Naive thymus-derived CD4-positive, alpha-beta T cell (primary cell): Measurements from ENCODE around the gene FAAH. TPM values are rescaled to one million over a fixed set of nuclear protein-coding genes. Genes with fewer than 3 reads are reported as not detected.

Source experiments
- ATAC-seq: fragments of 150-1000 bp; cut with Tn5 transposase; 2 replicates; pipeline ENCODE4 v1.10.0; 2021; ENCODE audit warnings: mild to moderate bottlenecking, moderate library complexity
- CTCF ChIA-PET: fragments of 350-600 bp; sonication (Branson Sonifier 250); formaldehyde crosslinking; loops from one replicate; lab custom pipeline; 2021; ENCODE audit warnings: antibody characterized with exemption; lab: Charles Lee
- POLR2A ChIA-PET: fragments of 350-600 bp; sonication (Branson Sonifier 250); formaldehyde crosslinking; loops from one replicate; lab custom pipeline; 2021; ENCODE audit warnings: antibody characterized with exemption, inconsistent platforms; lab: Charles Lee
- DNase-seq, 9 donors: peaks; one replicate each; pipeline versions ENCODE4 v3.0.0 to v3.0.0-alpha.2; 2020 to 2022; ENCODE audit warnings: mixed read lengths in 1 of 9
- H3K27ac ChIP-seq: one replicate; pipeline ENCODE4 v1.7.0; 2013; ENCODE audit warnings: mild to moderate bottlenecking, low read depth, low read length, moderate library complexity
- H3K27me3 ChIP-seq, 2 donors: one replicate each; pipeline ENCODE4 v1.7.0; 2013; ENCODE audit warnings: low read length in 2 of 2, mild to moderate bottlenecking in 2 of 2, moderate library complexity in 2 of 2; ENCODE audit not compliant: control insufficient read depth in 2 of 2, insufficient read depth in 2 of 2
- H3K36me3 ChIP-seq, 3 experiments: 1 replicate in 2 of 3; 2 replicates in 1 of 3; pipeline ENCODE4 v1.7.0; 2013; ENCODE audit warnings: low read length in 3 of 3, mild to moderate bottlenecking in 3 of 3, moderate library complexity in 1 of 3; ENCODE audit not compliant: insufficient read depth in 3 of 3, control insufficient read depth in 2 of 3
- H3K4me1 ChIP-seq, 2 donors: one replicate each; pipeline ENCODE4 v1.7.0; 2013; ENCODE audit warnings: low read length in 2 of 2, mild to moderate bottlenecking in 2 of 2, moderate library complexity in 1 of 2; ENCODE audit not compliant: control insufficient read depth in 2 of 2, insufficient read depth in 2 of 2
- H3K4me3 ChIP-seq: 2 replicates; pipeline ENCODE4 v1.7.0; 2013; ENCODE audit warnings: mild to moderate bottlenecking, low read length
- H3K9me3 ChIP-seq, 3 experiments: 1 replicate in 2 of 3; 2 replicates in 1 of 3; pipeline ENCODE4 v1.7.0; 2013; ENCODE audit warnings: low read length in 3 of 3; ENCODE audit not compliant: control insufficient read depth in 2 of 3
- H3K27ac Mint-ChIP-seq, 9 donors: one replicate each; pipeline ENCODE4 v1.8.0; 2020 to 2022; ENCODE audit warnings: mixed read lengths in 9 of 9, mild to moderate bottlenecking in 8 of 9, moderate library complexity in 5 of 9, inconsistent platforms in 2 of 9
- H3K27me3 Mint-ChIP-seq, 5 donors: one replicate each; pipeline ENCODE4 v1.8.0; 2021 to 2022; ENCODE audit warnings: mixed read lengths in 5 of 5, mild to moderate bottlenecking in 1 of 5
- H3K36me3 Mint-ChIP-seq, 5 donors: one replicate each; pipeline ENCODE4 v1.8.0; 2020 to 2022; ENCODE audit warnings: mixed read lengths in 5 of 5, mild to moderate bottlenecking in 3 of 5, inconsistent platforms in 1 of 5
- H3K4me1 Mint-ChIP-seq, 7 donors: one replicate each; pipeline ENCODE4 v1.8.0; 2020 to 2022; ENCODE audit warnings: mixed read lengths in 7 of 7, mild to moderate bottlenecking in 3 of 7, inconsistent platforms in 1 of 7
- H3K4me3 Mint-ChIP-seq, 10 donors: one replicate each; pipeline ENCODE4 v1.8.0; 2020 to 2022; ENCODE audit warnings: mild to moderate bottlenecking in 10 of 10, mixed read lengths in 10 of 10, moderate library complexity in 6 of 10, inconsistent platforms in 2 of 10
- H3K9me3 Mint-ChIP-seq, 11 donors: one replicate each; pipeline ENCODE4 v1.8.0; 2020 to 2022; ENCODE audit warnings: mixed read lengths in 11 of 11, mild to moderate bottlenecking in 4 of 11, inconsistent platforms in 1 of 11, moderate library complexity in 1 of 11
- intact Hi-C, 2 donors: fragments of 100-400 bp; cut with micrococcal nuclease; formaldehyde crosslinking; loops; one replicate each; pipeline ENCODE4 v1.15.1; 2023
- polyA plus RNA-seq, 2 donors: library from polyadenylated mRNA; unstranded; fragments of 300-500 nt; fragmentation: Illumina TruSeq; gene quantifications; one replicate each; pipeline ENCODE4 v1.2.3, GENCODE V29; 2021
- total RNA-seq, 6 experiments: library from RNA in 5 of 6; stranded (reverse) in 5 of 6; gene quantifications; 1 replicate in 5 of 6; 2 replicates in 1 of 6; pipeline ENCODE4 v1.2.3 and lab custom pipeline; 2021 to 2026

Gene FAAH
- total and polyA plus RNA-seq, 7 experiments from 2014 or later: 1.6 to 17.1 (median 8.3) TPM

GRCh38 chr1:46412893-46413595 lies 18.9 kb downstream of the FAAH start:
- Mint-ChIP-seq H3K4me3 (no peak overlapping the region), H3K27ac (no peak overlapping the region), H3K27me3 (no peaks in the 10 kb centered on the region), H3K4me1 (no peaks in the 10 kb centered on the region), H3K36me3 (peaks cover 0 to 7% (median 0%) of the 10 kb centered on the region in 5 donors), H3K9me3 (no peaks in the 10 kb centered on the region)
- ATAC-seq (peak; percentile 1), DNase-seq (no peak)
- Histone ChIP-seq H3K27me3 (no peaks in the 10 kb centered on the region), H3K4me3 (no peak overlapping the region), H3K36me3 (no peaks in the 10 kb centered on the region), H3K4me1 (no peaks in the 10 kb centered on the region), H3K27ac (no peak overlapping the region), H3K9me3 (no peaks in the 10 kb centered on the region)
- intact Hi-C loops: no loop called here
- ChIA-PET POLR2A (no interaction called here), CTCF (no interaction called here)

- peak; percentile 80 for ATAC-seq
- no peaks in the 10 kb centered on the region for H3K36me3 ChIP-seq
- Mint-ChIP-seq H3K9me3 (no peaks in the 10 kb centered on the region), H3K4me3 (no peak overlapping the region), H3K27me3 (no peaks in the 10 kb centered on the region), H3K4me1 (no peaks in the 10 kb centered on the region), H3K36me3 (peaks cover 0 to 4% (median 0%) of the 10 kb centered on the region in 5 donors), H3K27ac (no peak overlapping the region)
- intact Hi-C loops: no loop called here
- no peaks in the 10 kb centered on the region for H3K9me3 ChIP-seq
- H3K4me3 ChIP-seq: no peak overlapping the region
- ChIA-PET POLR2A (no interaction called here), CTCF (no interaction called here)
- no peak overlapping the region for H3K27ac ChIP-seq
- no peak for DNase-seq
- H3K4me1 ChIP-seq: no peaks in the 10 kb centered on the region
- no peaks in the 10 kb centered on the region for H3K27me3 ChIP-seq
Observed at GRCh38 chr1:46413596-46413985, 19.5 kb downstream of the FAAH start.

- DNase-seq (no peak), ATAC-seq (no peak)
- POLR2A ChIA-PET: no interaction called here
- H3K4me3 ChIP-seq: no peak overlapping the region
- Mint-ChIP-seq H3K27ac (peak overlapping the region in 1 of 9 donors; percentile 56), H3K9me3 (no peaks in the 10 kb centered on the region), H3K36me3 (peaks cover 0 to 3% (median 0%) of the 10 kb centered on the region in 5 donors), H3K4me3 (no peak overlapping the region), H3K4me1 (peaks cover 0 to 3% (median 0%) of the 10 kb centered on the region in 7 donors), H3K27me3 (peaks cover 0 to 4% (median 0%) of the 10 kb centered on the region in 5 donors)
- H3K36me3 ChIP-seq: no peaks in the 10 kb centered on the region
- intact Hi-C loops: no loop called here
- CTCF ChIA-PET: no interaction called here
- no peaks in the 10 kb centered on the region for H3K4me1 ChIP-seq
- no peak overlapping the region for H3K27ac ChIP-seq
- H3K27me3 ChIP-seq: no peaks in the 10 kb centered on the region
- H3K9me3 ChIP-seq: no peaks in the 10 kb centered on the region
Observed at GRCh38 chr1:46415514-46415913, 21.4 kb downstream of the FAAH start.

GRCh38 chr1:46418976-46419375 lies 24.9 kb downstream of the FAAH start:
- no peaks in the 10 kb centered on the region for H3K9me3 Mint-ChIP-seq
- H3K4me1 Mint-ChIP-seq: peaks cover 0 to 3% (median 0%) of the 10 kb centered on the region in 7 donors
- Histone ChIP-seq H3K4me3 (no peak overlapping the region), H3K27me3 (no peaks in the 10 kb centered on the region), H3K9me3 (no peaks in the 10 kb centered on the region), H3K4me1 (no peaks in the 10 kb centered on the region), H3K27ac (no peak overlapping the region), H3K36me3 (no peaks in the 10 kb centered on the region)
- CTCF ChIA-PET: no interaction called here
- DNase-seq (no peak), ATAC-seq (no peak)
- no peak overlapping the region for H3K4me3 Mint-ChIP-seq
- intact Hi-C loops: no loop called here
- peaks cover 0 to 19% (median 13%) of the 10 kb centered on the region in 5 donors for H3K27me3 Mint-ChIP-seq
- POLR2A ChIA-PET: no interaction called here
- H3K36me3 Mint-ChIP-seq: peaks cover 0 to 2% (median 0%) of the 10 kb centered on the region in 5 donors
- peak overlapping the region in 1 of 9 donors; percentile 39 for H3K27ac Mint-ChIP-seq

GRCh38 chr1:46420533-46420915 lies 26.4 kb downstream of the FAAH start:
- H3K4me3 ChIP-seq: no peak overlapping the region
- intact Hi-C loops: no loop called here
- ChIA-PET CTCF (no interaction called here), POLR2A (no interaction called here)
- Mint-ChIP-seq H3K4me3 (no peak overlapping the region), H3K9me3 (no peaks in the 10 kb centered on the region), H3K27me3 (peaks cover 0 to 26% (median 16%) of the 10 kb centered on the region in 5 donors), H3K4me1 (peaks cover 0 to 3% (median 0%) of the 10 kb centered on the region in 7 donors), H3K36me3 (no peaks in the 10 kb centered on the region), H3K27ac (no peak overlapping the region)
- H3K4me1 ChIP-seq: no peaks in the 10 kb centered on the region
- no peaks in the 10 kb centered on the region for H3K9me3 ChIP-seq
- DNase-seq: no peak
- no peak for ATAC-seq
- H3K27ac ChIP-seq: no peak overlapping the region
- no peaks in the 10 kb centered on the region for H3K36me3 ChIP-seq
- H3K27me3 ChIP-seq: no peaks in the 10 kb centered on the region

- Mint-ChIP-seq H3K36me3 (no peaks in the 10 kb centered on the region), H3K9me3 (no peaks in the 10 kb centered on the region), H3K4me1 (peaks cover 0 to 3% (median 0%) of the 10 kb centered on the region in 7 donors), H3K27ac (no peak overlapping the region), H3K27me3 (peaks cover 0 to 31% (median 16%) of the 10 kb centered on the region in 5 donors), H3K4me3 (no peak overlapping the region)
- ATAC-seq (no peak), DNase-seq (no peak)
- ChIA-PET CTCF (no interaction called here), POLR2A (no interaction called here)
- no peaks in the 10 kb centered on the region for H3K36me3 ChIP-seq
- no peaks in the 10 kb centered on the region for H3K27me3 ChIP-seq
- H3K9me3 ChIP-seq: no peaks in the 10 kb centered on the region
- no peak overlapping the region for H3K4me3 ChIP-seq
- H3K27ac ChIP-seq: no peak overlapping the region
- intact Hi-C loops: no loop called here
- no peaks in the 10 kb centered on the region for H3K4me1 ChIP-seq
Observed at GRCh38 chr1:46421739-46422138, 27.6 kb downstream of the FAAH start.

GRCh38 chr1:46422261-46422871 lies 28.2 kb downstream of the FAAH start:
- peak overlapping the region in 1 of 9 donors; percentile 51 for H3K27ac Mint-ChIP-seq
- Histone ChIP-seq H3K4me3 (no peak overlapping the region), H3K36me3 (no peaks in the 10 kb centered on the region), H3K27me3 (no peaks in the 10 kb centered on the region), H3K4me1 (no peaks in the 10 kb centered on the region), H3K9me3 (no peaks in the 10 kb centered on the region), H3K27ac (no peak overlapping the region)
- POLR2A ChIA-PET: no interaction called here
- DNase-seq (no peak), ATAC-seq (peak; percentile 35)
- no peaks in the 10 kb centered on the region for H3K36me3 Mint-ChIP-seq
- H3K4me1 Mint-ChIP-seq: peaks cover 0 to 3% (median 0%) of the 10 kb centered on the region in 7 donors
- H3K9me3 Mint-ChIP-seq: no peaks in the 10 kb centered on the region
- intact Hi-C loops: no loop called here
- CTCF ChIA-PET: no interaction called here
- peaks cover 2 to 35% (median 16%) of the 10 kb centered on the region in 5 donors for H3K27me3 Mint-ChIP-seq
- H3K4me3 Mint-ChIP-seq: peak overlapping the region in 1 of 10 donors; percentile 51
